ENCODE measurements around the gene BABAM2. TPM values are rescaled to one million over a fixed set of nuclear protein-coding genes. Genes with fewer than 3 reads are reported as not detected.

Gene BABAM2
- total RNA-seq, 1 donor from 2014 or later = 37.1 TPM

DNA sequence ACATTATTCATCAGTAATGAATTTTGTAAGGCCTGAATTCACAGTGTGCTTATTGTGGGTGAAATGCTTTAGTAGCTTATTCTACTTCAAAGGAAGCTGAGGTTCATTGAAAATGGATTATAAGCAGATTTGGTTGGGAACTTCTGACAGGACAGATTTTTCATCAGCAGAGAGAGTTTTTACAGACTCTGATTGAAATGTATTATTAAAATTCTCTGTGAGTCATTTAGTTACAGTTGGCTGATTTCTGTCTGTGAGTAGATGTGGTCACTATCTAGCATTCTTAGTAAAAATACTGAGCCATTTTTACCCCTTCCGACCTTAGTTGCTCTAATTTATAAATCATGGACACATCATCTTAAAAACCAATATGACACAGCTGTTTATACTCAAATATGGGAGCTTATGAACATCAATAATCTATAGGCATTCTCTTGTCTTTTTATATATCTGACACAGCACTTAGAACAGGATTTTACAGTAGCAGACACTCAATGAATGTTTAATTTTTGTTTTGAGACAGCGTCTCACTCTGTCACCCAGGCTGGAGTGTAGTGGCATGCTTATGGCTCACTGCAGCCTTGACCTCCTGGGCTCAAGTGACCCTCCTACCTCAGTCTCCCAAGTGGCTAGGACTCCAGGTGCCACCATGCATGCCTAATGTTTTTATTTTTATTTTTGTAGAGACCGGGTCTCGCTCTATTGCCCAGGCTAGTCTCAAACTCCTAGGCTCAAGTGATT lies 239.6 kb downstream of the BABAM2 start:
- no peak overlapping the region for H3K4me3 Mint-ChIP-seq (ENCODE audit: low read depth)
- H3K9me3 Mint-ChIP-seq (ENCODE audit: low read depth) = peaks cover 7% of the 10 kb centered on the region
- DNase-seq (ENCODE audit: low spot score, unreplicated experiment) = no peak
- no peaks in the 10 kb centered on the region for H3K4me1 Mint-ChIP-seq (ENCODE audit: low read depth)
- TF ChIP-seq, protein P1, sequence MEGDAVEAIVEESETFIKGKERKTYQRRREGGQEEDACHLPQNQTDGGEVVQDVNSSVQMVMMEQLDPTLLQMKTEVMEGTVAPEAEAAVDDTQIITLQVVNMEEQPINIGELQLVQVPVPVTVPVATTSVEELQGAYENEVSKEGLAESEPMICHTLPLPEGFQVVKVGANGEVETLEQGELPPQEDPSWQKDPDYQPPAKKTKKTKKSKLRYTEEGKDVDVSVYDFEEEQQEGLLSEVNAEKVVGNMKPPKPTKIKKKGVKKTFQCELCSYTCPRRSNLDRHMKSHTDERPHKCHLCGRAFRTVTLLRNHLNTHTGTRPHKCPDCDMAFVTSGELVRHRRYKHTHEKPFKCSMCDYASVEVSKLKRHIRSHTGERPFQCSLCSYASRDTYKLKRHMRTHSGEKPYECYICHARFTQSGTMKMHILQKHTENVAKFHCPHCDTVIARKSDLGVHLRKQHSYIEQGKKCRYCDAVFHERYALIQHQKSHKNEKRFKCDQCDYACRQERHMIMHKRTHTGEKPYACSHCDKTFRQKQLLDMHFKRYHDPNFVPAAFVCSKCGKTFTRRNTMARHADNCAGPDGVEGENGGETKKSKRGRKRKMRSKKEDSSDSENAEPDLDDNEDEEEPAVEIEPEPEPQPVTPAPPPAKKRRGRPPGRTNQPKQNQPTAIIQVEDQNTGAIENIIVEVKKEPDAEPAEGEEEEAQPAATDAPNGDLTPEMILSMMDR (IDR thresholded peaks at IDR 0.05; ENCODE audit: unreplicated experiment) = no peak
- H3K27me3 Mint-ChIP-seq = no peaks in the 10 kb centered on the region
- peaks cover 5% of the 10 kb centered on the region for H3K36me3 Mint-ChIP-seq (ENCODE audit: insufficient read depth)
- H3K27ac Mint-ChIP-seq = no peak overlapping the region

DNA sequence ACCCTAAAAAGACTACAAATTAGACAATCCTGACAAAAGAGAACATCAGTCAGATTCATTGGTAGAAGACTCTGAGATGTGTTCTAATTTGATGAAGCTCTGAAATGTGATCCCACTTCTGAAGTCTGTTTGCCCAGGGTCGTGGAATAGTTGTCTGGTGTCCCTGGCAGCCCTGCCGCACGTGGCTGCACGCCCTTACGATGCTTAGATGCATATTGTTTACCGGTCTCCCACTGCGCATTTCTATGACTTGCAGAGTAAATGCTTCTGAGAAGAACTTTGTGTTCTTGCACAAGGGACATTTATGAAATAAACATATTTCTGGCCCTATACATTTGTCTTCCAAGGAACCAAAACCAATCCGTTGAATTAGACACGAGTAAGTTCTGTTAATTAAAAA lies 243.2 kb downstream of the BABAM2 start:
- no peak for DNase-seq (ENCODE audit: low spot score, unreplicated experiment)
- H3K27me3 Mint-ChIP-seq = no peaks in the 10 kb centered on the region
- peak overlapping the region; percentile 14 for H3K27ac Mint-ChIP-seq
- H3K9me3 Mint-ChIP-seq (ENCODE audit: low read depth) = no peaks in the 10 kb centered on the region
- TF ChIP-seq, protein P1 (IDR thresholded peaks at IDR 0.05; ENCODE audit: unreplicated experiment) = no peak
- no peak overlapping the region for H3K4me3 Mint-ChIP-seq (ENCODE audit: low read depth)
- no peaks in the 10 kb centered on the region for H3K4me1 Mint-ChIP-seq (ENCODE audit: low read depth)
- no peaks in the 10 kb centered on the region for H3K36me3 Mint-ChIP-seq (ENCODE audit: insufficient read depth)

DNA sequence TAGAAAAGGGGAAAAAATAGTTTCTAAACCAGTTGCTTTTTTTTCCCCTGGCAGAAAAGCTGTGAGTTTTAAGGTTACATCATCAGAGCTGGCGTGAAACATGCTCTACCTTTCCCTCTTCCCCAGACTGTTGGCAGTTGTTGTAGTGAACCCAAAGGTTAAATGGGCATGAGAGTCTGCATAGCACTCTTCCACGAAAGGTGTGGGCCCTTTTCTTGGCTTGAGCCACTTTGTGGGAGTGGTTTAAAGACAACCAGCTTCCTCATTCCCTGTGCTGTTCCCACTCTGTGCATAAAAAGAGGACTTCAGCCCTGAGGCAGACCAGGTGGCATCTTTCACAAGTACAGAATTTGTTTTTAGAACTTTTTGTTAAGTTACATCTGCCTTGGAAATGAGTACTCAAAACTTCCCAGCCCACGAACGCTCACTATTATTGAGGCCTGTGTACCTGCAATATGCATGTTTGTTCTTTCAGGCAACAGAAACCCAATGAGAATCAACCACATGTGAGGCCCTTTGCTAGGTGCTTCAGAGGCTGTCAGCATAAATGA lies 243.8 kb downstream of the BABAM2 start:
- Mint-ChIP-seq H3K27ac (no peak overlapping the region), H3K36me3 (ENCODE audit: insufficient read depth) (no peaks in the 10 kb centered on the region), H3K4me1 (ENCODE audit: low read depth) (no peaks in the 10 kb centered on the region)

DNA sequence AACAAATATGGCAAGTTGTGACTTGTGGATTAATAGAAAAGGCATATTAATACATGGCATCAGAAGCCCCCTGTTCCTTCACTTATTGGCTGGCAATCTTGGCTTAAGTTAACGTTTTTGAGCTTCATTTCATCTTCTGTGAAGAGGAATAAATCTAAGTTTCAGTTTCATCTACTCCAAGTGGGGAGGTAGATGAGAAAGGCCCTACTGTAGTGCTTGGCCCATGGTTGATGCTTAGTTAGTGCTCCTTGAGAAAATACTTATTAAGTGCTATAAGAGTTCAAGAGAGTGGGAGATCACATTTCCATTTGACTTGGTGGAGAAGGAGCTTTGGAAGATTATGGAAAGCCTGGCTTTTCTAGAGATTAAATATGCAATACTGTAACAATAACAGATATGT lies 244.3 kb downstream of the BABAM2 start:
- TF ChIP-seq, protein P1 (IDR thresholded peaks at IDR 0.05; ENCODE audit: unreplicated experiment) = no peak
- Mint-ChIP-seq H3K9me3 (ENCODE audit: low read depth) (no peaks in the 10 kb centered on the region), H3K27me3 (no peaks in the 10 kb centered on the region), H3K4me3 (ENCODE audit: low read depth) (no peak overlapping the region), H3K36me3 (ENCODE audit: insufficient read depth) (no peaks in the 10 kb centered on the region), H3K27ac (no peak overlapping the region), H3K4me1 (ENCODE audit: low read depth) (no peaks in the 10 kb centered on the region)
- no peak for DNase-seq (ENCODE audit: low spot score, unreplicated experiment)

More for the DNA sequence above, 243.8 kb downstream of the BABAM2 start:
- no peaks in the 10 kb centered on the region for H3K9me3 Mint-ChIP-seq (ENCODE audit: low read depth)
- no peaks in the 10 kb centered on the region for H3K27me3 Mint-ChIP-seq
- TF ChIP-seq, protein P1 (IDR thresholded peaks at IDR 0.05; ENCODE audit: unreplicated experiment) = no peak
- no peak overlapping the region for H3K4me3 Mint-ChIP-seq (ENCODE audit: low read depth)
- DNase-seq (ENCODE audit: low spot score, unreplicated experiment) = no peak

DNA sequence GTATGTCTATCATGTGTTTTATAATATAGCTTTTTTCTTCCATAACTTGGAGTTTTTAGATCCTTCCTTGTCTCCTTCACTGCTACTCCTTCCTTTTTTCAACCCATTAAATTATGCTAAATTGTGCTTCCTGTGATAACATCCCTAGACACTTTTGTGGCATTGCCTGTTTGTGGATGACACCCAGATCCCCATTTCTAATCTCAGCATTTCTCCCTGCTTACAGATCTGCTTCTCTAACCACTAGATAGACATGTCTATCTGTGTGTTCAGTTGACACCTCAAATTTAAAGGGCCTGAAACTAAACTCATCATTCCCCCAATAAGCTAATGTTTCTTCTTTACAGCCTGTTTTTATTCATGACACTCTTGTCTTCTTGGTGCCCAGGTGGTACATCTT lies 244.8 kb downstream of the BABAM2 start:
- no peaks in the 10 kb centered on the region for H3K27me3 Mint-ChIP-seq
- TF ChIP-seq, protein P1 (IDR thresholded peaks at IDR 0.05; ENCODE audit: unreplicated experiment) = no peak
- DNase-seq (ENCODE audit: low spot score, unreplicated experiment) = no peak
- no peaks in the 10 kb centered on the region for H3K9me3 Mint-ChIP-seq (ENCODE audit: low read depth)
- no peak overlapping the region for H3K27ac Mint-ChIP-seq
- no peaks in the 10 kb centered on the region for H3K4me1 Mint-ChIP-seq (ENCODE audit: low read depth)
- H3K4me3 Mint-ChIP-seq (ENCODE audit: low read depth) = no peak overlapping the region
- H3K36me3 Mint-ChIP-seq (ENCODE audit: insufficient read depth) = no peaks in the 10 kb centered on the region

All from progenitor cell of endocrine pancreas (in vitro differentiated cells).